PC-3 (cell line): ENCODE results near the gene SLC38A8. TPM values are rescaled to one million over a fixed set of nuclear protein-coding genes. Genes with fewer than 3 reads are reported as not detected.

ENCODE experiments used
- ATAC-seq: fragments of 200-7000 bp; cut with Tn5 transposase; 2 replicates; pipeline ENCODE4 v1.9.1; 2020; ENCODE audit warnings: mild to moderate bottlenecking, moderate library complexity
- BruUV-seq: library from RNA; stranded (reverse); fragments of 400-500 nt; replicated peaks from 2 replicates; lab custom pipeline; 2021; lab: Mats Ljungman, UMichigan
- CTCF ChIA-PET: fragments of 300-600 bp; sonication (Branson Sonifier 250); formaldehyde crosslinking; loops from one replicate; lab custom pipeline; 2022; ENCODE audit warnings: antibody characterized with exemption; lab: Charles Lee
- POLR2A ChIA-PET: fragments of 300-600 bp; sonication (Branson Sonifier 250); formaldehyde crosslinking; loops from one replicate; lab custom pipeline; 2022; ENCODE audit warnings: antibody characterized with exemption; ENCODE audit not compliant: unreplicated experiment; lab: Charles Lee
- DNase-seq: peaks from one replicate; pipeline ENCODE4 v3.0.0-alpha.2; 2015
- H2AFZ ChIP-seq: fragments of 300-600 bp; sonication (generic); 2 replicates; pipeline ENCODE4 v1.6.0; 2016; ENCODE audit warnings: antibody characterized with exemption, low read length
- H3F3A ChIP-seq: fragments of 300-600 bp; sonication (generic); one replicate; pipeline ENCODE4 v1.6.0; 2017; ENCODE audit warnings: antibody characterized with exemption, low read length, control low read depth, mild to moderate bottlenecking; ENCODE audit not compliant: unreplicated experiment
- H3K27ac ChIP-seq: fragments of 300-600 bp; sonication (generic); 2 replicates; pipeline ENCODE4 v1.5.1; 2016; ENCODE audit warnings: mild to moderate bottlenecking, low read length
- H3K27me3 ChIP-seq: fragments of 300-600 bp; sonication (generic); 2 replicates; pipeline ENCODE4 v1.6.1; 2016; ENCODE audit warnings: low read length, mixed read lengths
- H3K36me3 ChIP-seq: fragments of 300-600 bp; sonication (generic); 2 replicates; pipeline ENCODE4 v1.6.1; 2016; ENCODE audit warnings: low read depth, mixed run types, low read length, mixed read lengths
- H3K4me1 ChIP-seq: fragments of 300-600 bp; sonication (generic); 2 replicates; pipeline ENCODE4 v1.5.1; 2016; ENCODE audit warnings: low read length; ENCODE audit not compliant: insufficient read depth
- H3K4me2 ChIP-seq: fragments of 300-600 bp; sonication (generic); 2 replicates; pipeline ENCODE4 v1.6.0; 2016; ENCODE audit warnings: low read length
- H3K4me3 ChIP-seq: fragments of 300-600 bp; sonication (generic); 2 replicates; pipeline ENCODE4 v1.5.1; 2016; ENCODE audit warnings: mild to moderate bottlenecking, low read length, mixed read lengths
- H3K79me2 ChIP-seq: fragments of 300-600 bp; sonication (generic); 2 replicates; pipeline ENCODE4 v1.6.1; 2017; ENCODE audit warnings: low read length, mixed read lengths
- H3K9ac ChIP-seq: fragments of 300-600 bp; sonication (generic); 2 replicates; pipeline ENCODE4 v1.6.0; 2016; ENCODE audit warnings: mild to moderate bottlenecking, low read length
- H3K9me2 ChIP-seq: fragments of 300-600 bp; sonication (generic); replicated peaks from 2 replicates; pipeline ENCODE4 v1.6.1; 2016; ENCODE audit warnings: mixed run types, low read length, mixed read lengths
- H3K9me3 ChIP-seq: fragments of 300-600 bp; sonication (generic); 2 replicates; pipeline ENCODE4 v1.6.1; 2016; ENCODE audit warnings: low read length, mixed read lengths
- H4K20me1 ChIP-seq: fragments of 300-600 bp; sonication (generic); 2 replicates; pipeline ENCODE4 v1.6.1; 2016; ENCODE audit warnings: low read length, mixed read lengths
- CTCF ChIP-seq: fragments of 300-600 bp; sonication (generic); conservative IDR thresholded peaks from 2 replicates; pipeline ENCODE4 v1.5.1; 2017; ENCODE audit warnings: antibody characterized with exemption, low read depth, mild to moderate bottlenecking, low read length
- EZH2 ChIP-seq: fragments of 300-600 bp; sonication (generic); IDR thresholded peaks from one replicate; pipeline ENCODE4 v1.6.1; 2017; ENCODE audit warnings: antibody characterized with exemption, mild to moderate bottlenecking, low read length; ENCODE audit not compliant: unreplicated experiment
- EZH2phosphoT487 ChIP-seq: fragments of 300-600 bp; sonication (generic); IDR thresholded peaks from 2 replicates; pipeline ENCODE4 v1.6.1; 2018; ENCODE audit warnings: mild to moderate bottlenecking, antibody characterized with exemption, low read length, borderline replicate concordance
- intact Hi-C: fragments of 100-400 bp; cut with micrococcal nuclease; formaldehyde crosslinking; loops from 2 replicates; pipeline ENCODE4 v1.9.0; 2023
- total RNA-seq: library from RNA; depleted of rRNA; stranded (reverse); fragments of >200 nt; gene quantifications from 2 replicates; pipeline ENCODE4 v1.2.3, GENCODE V29; 2014

Gene SLC38A8
- total RNA-seq, 1 experiment from 2014 or later: not detected

- H3K27me3 ChIP-seq: no peaks in the 10 kb centered on the region
- no peaks in the 10 kb centered on the region for H4K20me1 ChIP-seq
- H3K4me2 ChIP-seq: no peak overlapping the region
- ChIA-PET POLR2A (no interaction called here), CTCF (no interaction called here)
- ATAC-seq (no peak), DNase-seq (no peak)
- H3K4me1 ChIP-seq: no peaks in the 10 kb centered on the region
- TF ChIP-seq EZH2: no peak
- TF ChIP-seq EZH2phosphoT487: no peak
- no peak for TF ChIP-seq CTCF
- BruUV-seq: no TSS peak
- no peak overlapping the region for H3K27ac ChIP-seq
- no peaks in the 10 kb centered on the region for H3F3A ChIP-seq
- intact Hi-C loops: no loop called here
- no peak overlapping the region for H3K9ac ChIP-seq
- H3K9me3 ChIP-seq: no peaks in the 10 kb centered on the region
- no peaks in the 10 kb centered on the region for H3K36me3 ChIP-seq
- no peak overlapping the region for H3K4me3 ChIP-seq
- no peaks in the 10 kb centered on the region for H3K79me2 ChIP-seq
- no peaks in the 10 kb centered on the region for H3K9me2 ChIP-seq
- H2AFZ ChIP-seq: no peak overlapping the region
These were observed 39.6 kb downstream of the SLC38A8 start for GRCh38 chr16:84003038-84003437.

- no peak overlapping the region for H3K27ac ChIP-seq
- H4K20me1 ChIP-seq: no peaks in the 10 kb centered on the region
- POLR2A ChIA-PET: no interaction called here
- H3K79me2 ChIP-seq: no peaks in the 10 kb centered on the region
- H3K36me3 ChIP-seq: no peaks in the 10 kb centered on the region
- no peaks in the 10 kb centered on the region for H3K9me3 ChIP-seq
- no peaks in the 10 kb centered on the region for H3K27me3 ChIP-seq
- H3K4me1 ChIP-seq: no peaks in the 10 kb centered on the region
- no peaks in the 10 kb centered on the region for H3K9me2 ChIP-seq
- no peak overlapping the region for H3K4me2 ChIP-seq
- TF ChIP-seq EZH2phosphoT487: no peak
- no peak for TF ChIP-seq CTCF
- no peak for TF ChIP-seq EZH2
- no peak overlapping the region for H3K9ac ChIP-seq
- no TSS peak for BruUV-seq
- DNase-seq: no peak
- no peak overlapping the region for H3K4me3 ChIP-seq
- ATAC-seq: no peak
- intact Hi-C loops: no loop called here
- CTCF ChIA-PET: no interaction called here
- no peaks in the 10 kb centered on the region for H3F3A ChIP-seq
- no peak overlapping the region for H2AFZ ChIP-seq
These were observed 40.9 kb downstream of the SLC38A8 start for GRCh38 chr16:84001726-84002125.

GRCh38 chr16:84000989-84001642, 41.5 kb downstream of the SLC38A8 start:
- H3K4me3 ChIP-seq: no peak overlapping the region
- no peak overlapping the region for H3K4me2 ChIP-seq
- H3K27me3 ChIP-seq: no peaks in the 10 kb centered on the region
- ATAC-seq (no peak), DNase-seq (no peak)
- H3K79me2 ChIP-seq: no peaks in the 10 kb centered on the region
- BruUV-seq: no TSS peak
- intact Hi-C loops: no loop called here
- H3F3A ChIP-seq: no peaks in the 10 kb centered on the region
- no peak overlapping the region for H3K27ac ChIP-seq
- H4K20me1 ChIP-seq: no peaks in the 10 kb centered on the region
- H3K36me3 ChIP-seq: no peaks in the 10 kb centered on the region
- CTCF ChIA-PET: no interaction called here
- no peak overlapping the region for H2AFZ ChIP-seq
- no peak overlapping the region for H3K9ac ChIP-seq
- no peaks in the 10 kb centered on the region for H3K4me1 ChIP-seq
- no peaks in the 10 kb centered on the region for H3K9me3 ChIP-seq
- TF ChIP-seq CTCF: no peak
- no peak for TF ChIP-seq EZH2phosphoT487
- TF ChIP-seq EZH2: no peak
- POLR2A ChIA-PET: no interaction called here
- no peaks in the 10 kb centered on the region for H3K9me2 ChIP-seq
